Stimulated activated naive CD4-positive, alpha-beta T cell treated with Interleukin-2 at 50 U/mL for 16 hours (primary cell): ENCODE data around the gene TMEM217.
"Not testable (repeated sequence)": the region's sequence is repeated elsewhere in the genome, so short reads cannot be mapped to it uniquely, and the experiment has no call there.

Experiments
- DNase-seq: peaks from one replicate; lab custom pipeline; 2025; lab: John Stamatoyannopoulos, UW

The TMEM217 gene

GRCh38 chr6:37182736-37183590 is 75.0 kb downstream of the TMEM217 start:
- peak; percentile 63 for DNase-seq

DNA sequence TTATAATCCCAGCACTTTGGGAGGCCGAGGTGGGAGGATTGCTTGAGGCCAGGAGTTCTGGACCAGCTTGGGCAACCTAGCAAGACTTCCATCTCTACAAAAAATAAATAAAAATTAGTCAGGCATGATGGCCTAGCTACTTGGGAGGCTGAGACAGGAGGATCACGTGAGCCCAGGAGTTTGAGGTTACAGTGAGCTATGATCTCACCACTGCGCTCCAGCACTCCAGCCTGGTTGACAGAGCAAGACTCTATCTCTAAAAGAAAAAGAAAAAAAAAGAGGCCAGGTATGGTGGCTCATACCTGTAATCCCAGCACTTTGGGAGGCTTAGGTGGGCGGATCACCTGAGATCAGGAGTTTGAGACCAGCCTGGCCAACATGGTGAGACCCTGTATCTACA is 77.3 kb downstream of the TMEM217 start:
- DNase-seq, result not testable (repeated sequence)

- DNase-seq, result no peak
These were observed 77.9 kb downstream of the TMEM217 start for GRCh38 chr6:37180075-37180474.

- DNase-seq, result no peak
These were observed 79.9 kb downstream of the TMEM217 start for GRCh38 chr6:37177935-37178517.

DNA sequence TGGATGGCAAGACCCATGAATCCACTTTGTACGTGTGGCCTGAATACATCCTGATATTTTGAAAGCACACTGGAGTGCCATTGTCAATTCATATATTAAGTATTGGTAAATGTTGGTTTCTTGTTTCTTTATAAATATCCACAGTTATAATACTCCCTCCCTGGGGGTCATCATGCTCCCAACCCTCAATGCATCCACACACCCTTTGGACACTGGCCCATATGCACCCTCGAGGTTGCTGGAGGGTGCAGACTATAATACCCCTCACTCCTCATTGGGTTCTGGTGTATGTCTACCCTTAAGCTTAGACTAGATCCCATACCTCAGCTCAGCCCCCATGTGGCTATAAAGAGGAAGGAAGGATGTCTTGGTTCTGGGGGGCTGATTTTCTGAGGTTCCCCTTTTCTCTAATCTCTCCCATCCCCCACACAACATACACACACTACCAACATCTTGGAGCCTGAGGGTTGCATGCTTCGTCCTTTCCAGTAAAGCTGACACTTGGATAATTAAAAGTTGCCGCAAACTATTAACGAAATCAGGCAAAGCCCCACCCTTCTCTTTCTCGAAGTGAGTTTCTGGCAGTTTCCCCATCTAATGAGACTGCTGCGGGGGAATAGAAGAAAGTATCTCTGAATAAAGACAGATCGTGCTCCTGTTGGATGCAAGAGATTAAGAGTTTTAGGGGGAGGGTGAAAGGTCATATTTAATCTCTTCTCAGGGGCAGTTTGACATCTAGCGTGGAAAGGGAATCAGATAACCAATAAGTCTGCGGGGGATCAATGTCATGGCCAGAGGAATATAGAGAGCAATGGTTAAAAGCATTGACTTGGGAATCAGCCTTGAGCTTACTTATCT is 80.6 kb downstream of the TMEM217 start:
- DNase-seq, result no peak

GRCh38 chr6:37176268-37177076 is 81.5 kb downstream of the TMEM217 start:
- DNase-seq, result no peak

DNA sequence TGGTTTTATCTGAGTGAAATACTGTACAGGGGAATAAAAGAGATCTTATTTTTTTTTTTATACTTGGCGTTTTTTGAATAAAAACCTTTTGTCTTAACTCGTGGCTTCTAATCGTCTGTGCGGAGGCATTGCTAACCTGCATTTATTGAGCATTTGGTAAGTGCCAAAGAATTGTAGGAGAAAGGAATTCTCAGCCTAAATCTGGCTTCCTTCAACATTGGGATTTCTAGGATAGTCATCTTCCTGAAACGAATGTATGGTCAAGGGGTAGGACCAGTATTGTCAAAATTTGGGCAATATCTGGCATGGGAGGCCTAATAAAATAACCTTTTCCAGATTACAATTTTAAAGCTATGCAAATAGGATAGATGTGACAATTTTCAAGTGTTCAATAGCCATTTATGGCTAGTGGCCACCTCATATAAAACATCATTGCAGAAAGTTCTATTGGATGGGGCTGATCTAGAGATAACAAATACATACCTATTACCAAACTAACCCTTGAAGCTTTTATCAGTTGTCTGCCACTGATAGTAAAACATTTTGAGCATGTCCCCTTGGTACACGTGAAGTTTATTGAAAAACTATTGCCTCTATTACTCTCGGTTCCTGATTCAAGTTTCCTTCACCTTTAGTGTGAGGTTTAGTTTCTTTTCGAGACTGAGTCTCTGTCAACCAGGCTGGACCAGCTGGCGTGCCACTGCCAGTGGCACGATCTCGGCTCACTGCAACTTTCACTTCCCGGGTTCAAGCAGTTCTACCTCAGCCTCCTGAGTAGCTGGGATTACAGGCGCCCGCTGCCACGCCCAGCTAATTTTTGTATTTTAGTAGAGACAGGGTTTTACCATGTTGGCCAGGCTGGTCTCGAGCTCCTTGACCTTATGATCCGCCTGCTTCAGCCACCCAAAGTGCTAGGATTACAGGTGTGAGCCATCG is 82.3 kb downstream of the TMEM217 start:
- no peak for DNase-seq

- no peak for DNase-seq
These were observed 83.2 kb downstream of the TMEM217 start for GRCh38 chr6:37174515-37175331.

DNA sequence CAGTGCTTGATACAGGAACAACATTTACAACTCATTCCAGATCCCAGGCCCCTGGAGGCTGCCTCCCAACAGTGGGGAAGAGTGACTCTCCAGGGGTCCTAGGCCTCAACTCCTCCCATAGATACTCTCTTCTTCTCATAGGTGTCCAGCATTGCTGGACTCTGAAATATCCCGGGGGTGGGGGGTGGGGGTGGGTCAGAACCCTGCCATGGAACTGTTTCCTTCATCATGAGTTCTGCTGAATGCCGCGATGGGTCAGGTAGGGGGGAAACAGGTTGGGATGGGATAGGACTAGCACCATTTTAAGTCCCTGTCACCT is 83.8 kb downstream of the TMEM217 start:
- no peak for DNase-seq

DNA sequence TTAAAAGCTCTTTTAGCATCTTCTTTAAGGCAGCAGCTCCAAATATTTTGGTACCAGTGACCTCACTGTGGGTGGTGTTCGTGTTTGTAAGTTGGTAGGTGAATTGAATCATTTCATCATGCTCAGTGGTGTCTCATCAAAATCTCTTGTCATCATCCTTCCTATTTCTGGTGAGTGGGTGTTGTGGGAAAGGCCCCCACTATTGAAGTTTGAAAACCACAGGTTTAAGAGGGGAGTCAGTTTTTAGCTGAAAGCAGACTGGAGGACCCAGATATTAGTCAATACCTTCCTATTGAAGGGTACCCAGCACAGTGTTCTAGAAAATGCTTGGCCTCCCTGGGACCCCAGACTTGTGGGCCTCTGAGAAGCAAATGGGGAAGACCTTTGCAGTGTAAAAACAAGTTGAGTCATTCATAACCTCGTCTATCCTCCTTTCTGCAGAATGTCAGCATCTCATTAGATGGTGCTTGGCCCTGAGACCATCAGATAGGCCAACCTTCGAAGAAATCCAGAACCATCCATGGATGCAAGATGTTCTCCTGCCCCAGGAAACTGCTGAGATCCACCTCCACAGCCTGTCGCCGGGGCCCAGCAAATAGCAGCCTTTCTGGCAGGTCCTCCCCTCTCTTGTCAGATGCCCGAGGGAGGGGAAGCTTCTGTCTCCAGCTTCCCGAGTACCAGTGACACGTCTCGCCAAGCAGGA is 84.3 kb downstream of the TMEM217 start:
- DNase-seq, result peak; percentile 61

DNA sequence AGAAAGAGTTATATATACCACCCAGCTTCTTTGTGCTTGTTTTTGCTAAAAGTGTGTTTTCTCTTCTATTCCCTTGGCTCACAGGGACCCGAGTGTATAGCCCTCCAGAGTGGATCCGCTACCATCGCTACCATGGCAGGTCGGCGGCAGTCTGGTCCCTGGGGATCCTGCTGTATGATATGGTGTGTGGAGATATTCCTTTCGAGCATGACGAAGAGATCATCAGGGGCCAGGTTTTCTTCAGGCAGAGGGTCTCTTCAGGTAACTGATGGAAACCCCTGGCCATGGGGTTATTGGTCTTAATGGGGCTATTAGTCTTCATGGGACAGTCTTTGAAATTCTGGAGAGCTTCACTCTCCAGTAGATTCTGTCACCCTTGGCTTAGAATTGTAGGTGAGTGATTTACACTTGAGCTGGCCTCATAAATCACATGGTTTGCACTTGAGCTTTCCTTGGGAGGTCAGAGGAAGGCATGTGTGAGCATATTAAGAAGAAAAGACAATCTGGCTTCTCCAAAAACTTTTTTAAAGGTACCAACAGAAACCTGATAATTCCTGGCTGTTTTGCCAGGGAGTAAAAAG is 84.9 kb downstream of the TMEM217 start:
- no peak for DNase-seq

GRCh38 chr6:37171970-37172812 is 85.8 kb downstream of the TMEM217 start:
- peak; percentile 83 for DNase-seq

DNA sequence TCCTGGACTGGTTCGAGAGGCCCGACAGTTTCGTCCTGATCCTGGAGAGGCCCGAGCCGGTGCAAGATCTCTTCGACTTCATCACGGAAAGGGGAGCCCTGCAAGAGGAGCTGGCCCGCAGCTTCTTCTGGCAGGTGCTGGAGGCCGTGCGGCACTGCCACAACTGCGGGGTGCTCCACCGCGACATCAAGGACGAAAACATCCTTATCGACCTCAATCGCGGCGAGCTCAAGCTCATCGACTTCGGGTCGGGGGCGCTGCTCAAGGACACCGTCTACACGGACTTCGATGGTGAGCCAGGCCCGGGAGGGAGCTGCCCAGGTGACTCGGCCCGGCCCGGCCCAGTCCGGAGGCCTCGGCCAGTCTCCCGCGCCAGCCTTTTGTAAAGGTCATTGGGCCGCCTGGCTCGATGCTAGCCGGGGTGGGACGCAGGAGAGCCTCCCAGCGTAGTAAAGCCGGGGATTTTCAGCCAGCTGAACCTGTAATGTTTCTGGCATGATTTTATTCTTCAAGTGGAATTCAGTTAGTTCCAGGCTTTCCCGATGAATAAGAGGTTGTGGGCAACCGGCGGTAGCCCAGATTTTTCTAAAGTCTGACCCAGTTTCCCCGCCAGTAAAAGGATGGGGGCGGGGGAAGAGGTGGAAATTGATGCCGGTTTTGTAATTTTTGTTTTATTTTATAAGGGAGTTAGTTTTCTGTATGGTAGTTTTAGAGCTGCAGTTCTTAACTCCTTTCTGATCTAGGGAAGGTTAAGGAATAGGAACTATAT is 86.6 kb downstream of the TMEM217 start:
- peak; percentile 32 for DNase-seq

DNA sequence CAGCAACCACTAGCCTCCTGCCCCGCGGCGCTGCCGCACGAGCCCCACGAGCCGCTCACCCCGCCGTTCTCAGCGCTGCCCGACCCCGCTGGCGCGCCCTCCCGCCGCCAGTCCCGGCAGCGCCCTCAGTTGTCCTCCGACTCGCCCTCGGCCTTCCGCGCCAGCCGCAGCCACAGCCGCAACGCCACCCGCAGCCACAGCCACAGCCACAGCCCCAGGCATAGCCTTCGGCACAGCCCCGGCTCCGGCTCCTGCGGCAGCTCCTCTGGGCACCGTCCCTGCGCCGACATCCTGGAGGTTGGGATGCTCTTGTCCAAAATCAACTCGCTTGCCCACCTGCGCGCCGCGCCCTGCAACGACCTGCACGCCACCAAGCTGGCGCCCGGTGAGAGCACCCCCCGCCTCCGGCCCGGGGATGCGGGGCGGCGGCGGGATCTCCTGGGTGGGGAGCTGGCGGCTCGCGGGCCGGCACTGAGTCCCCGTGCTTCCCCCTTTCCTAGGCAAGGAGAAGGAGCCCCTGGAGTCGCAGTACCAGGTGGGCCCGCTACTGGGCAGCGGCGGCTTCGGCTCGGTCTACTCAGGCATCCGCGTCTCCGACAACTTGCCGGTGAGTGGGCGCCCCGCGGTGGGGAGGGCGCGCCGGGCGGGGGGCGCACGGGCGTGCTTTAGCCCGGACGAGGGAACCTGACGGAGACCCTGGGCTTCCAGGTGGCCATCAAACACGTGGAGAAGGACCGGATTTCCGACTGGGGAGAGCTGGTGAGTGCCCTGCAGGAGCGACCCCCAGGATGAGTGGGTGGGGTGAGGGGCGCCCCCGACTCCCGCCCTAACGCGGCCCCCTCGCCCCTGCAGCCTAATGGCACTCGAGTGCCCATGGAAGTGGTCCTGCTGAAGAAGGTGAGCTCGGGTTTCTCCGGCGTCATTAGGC is 87.4 kb downstream of the TMEM217 start:
- DNase-seq, result peak; percentile 42

- DNase-seq, result peak; percentile 100
These were observed 88.3 kb downstream of the TMEM217 start, which contains the start of gene PIM1 for GRCh38 chr6:37169496-37170272. Gene PIM1, plus strand, starts transcription at chr6:37170152. Its CDS starts 424 bp downstream, at chr6:37170576.
